GM12878 (cell line): ENCODE data around the gene LRRK1.

Experiments used
- MAX ChIP-seq: IDR thresholded peaks from 2 replicates; pipeline ENCODE4 v1.6.1; 2012; ENCODE audit warnings: low read depth, low read length, improper control_type of control experiment
- PBX3 ChIP-seq: IDR thresholded peaks from 2 replicates; pipeline ENCODE4 v1.6.1; 2011; ENCODE audit warnings: mild to moderate bottlenecking, low read depth, low read length, moderate library complexity; ENCODE audit not compliant: insufficient replicate concordance
- POLR2A ChIP-seq: IDR thresholded peaks from 2 replicates; pipeline ENCODE4 v1.6.1; 2011; ENCODE audit warnings: low read depth, mild to moderate bottlenecking, low read length
- RAD21 ChIP-seq: IDR thresholded peaks from 2 replicates; pipeline ENCODE4 v1.6.1; 2011; ENCODE audit warnings: mild to moderate bottlenecking, low read depth, low read length, moderate library complexity; ENCODE audit not compliant: insufficient read depth
- SMC3 ChIP-seq: IDR thresholded peaks from 2 replicates; pipeline ENCODE4 v1.6.1; 2011; ENCODE audit warnings: low read length, improper control_type of control experiment, borderline replicate concordance
- TCF3 ChIP-seq: IDR thresholded peaks from 2 replicates; pipeline ENCODE4 v1.6.1; 2012; ENCODE audit warnings: low read depth, mild to moderate bottlenecking, low read length, borderline replicate concordance; ENCODE audit not compliant: insufficient read depth
- YBX1 ChIP-seq: fragments of 450-650 bp; IDR thresholded peaks from 2 replicates; pipeline ENCODE4 v1.6.1; 2016; ENCODE audit warnings: antibody characterized with exemption
- ZBTB33 ChIP-seq: fragments of 450-650 bp; IDR thresholded peaks from 2 replicates; pipeline ENCODE4 v1.6.1; 2017; ENCODE audit warnings: mild to moderate bottlenecking
- ZNF384 ChIP-seq: IDR thresholded peaks from 2 replicates; pipeline ENCODE4 v1.6.1; 2012; ENCODE audit warnings: low read depth, mild to moderate bottlenecking, low read length, improper control_type of control experiment, borderline replicate concordance

GRCh38 chr15:100878130-100878529 lies 41.0 kb upstream of the LRRK1 start:
- TF ChIP-seq POLR2A (no peak), TCF3 (no peak), ZNF384 (no peak), RAD21 (no peak), YBX1 (no peak), ZBTB33 (no peak), MAX (no peak), SMC3 (no peak), PBX3 (no peak)
